ENCODE measurements around the gene CD109.
A peak's percentile ranks its signal among the peaks of the same experiment; 100 is the strongest.

Gene CD109

GRCh38 chr6:73742433-73742832, 46.4 kb downstream of the CD109 start:
- Histone ChIP-seq H3K4me2 (no peak overlapping the region), H3K79me2 (ENCODE audit: insufficient read depth, low read depth) (no peaks in the 10 kb centered on the region), H2AFZ (ENCODE audit: low read depth) (no peak overlapping the region), H3K4me1 (ENCODE audit: low read depth, poor library complexity, severe bottlenecking) (peaks cover 12% of the 10 kb centered on the region), H4K20me1 (ENCODE audit: insufficient read depth) (no peaks in the 10 kb centered on the region), H3K27me3 (ENCODE audit: insufficient read depth, low read depth) (no peaks in the 10 kb centered on the region), H3K4me3 (IDR thresholded peaks at IDR 0.05; ENCODE audit: insufficient read depth, low read depth, low read length) (no peak overlapping the region), H3K27ac (no peak overlapping the region), H3K9ac (no peak overlapping the region), H3K36me3 (ENCODE audit: insufficient read depth) (no peaks in the 10 kb centered on the region)
- no peak for TF ChIP-seq CTCF (conservative IDR thresholded peaks at IDR 0.05; ENCODE audit: low read depth, low read length)

- Histone ChIP-seq H3K9ac (no peak overlapping the region), H3K4me3 (IDR thresholded peaks at IDR 0.05; ENCODE audit: insufficient read depth, low read depth, low read length) (no peak overlapping the region), H3K79me2 (ENCODE audit: insufficient read depth, low read depth) (no peaks in the 10 kb centered on the region), H3K36me3 (ENCODE audit: insufficient read depth) (no peaks in the 10 kb centered on the region), H4K20me1 (ENCODE audit: insufficient read depth) (no peaks in the 10 kb centered on the region), H2AFZ (ENCODE audit: low read depth) (no peak overlapping the region), H3K4me1 (ENCODE audit: low read depth, poor library complexity, severe bottlenecking) (peaks cover 19% of the 10 kb centered on the region), H3K27me3 (ENCODE audit: insufficient read depth, low read depth) (no peaks in the 10 kb centered on the region), H3K27ac (no peak overlapping the region), H3K4me2 (no peak overlapping the region)
- no peak for TF ChIP-seq CTCF (conservative IDR thresholded peaks at IDR 0.05; ENCODE audit: low read depth, low read length)
Observed at GRCh38 chr6:73743081-73743480, 47.1 kb downstream of the CD109 start.

- H4K20me1 ChIP-seq (ENCODE audit: insufficient read depth) = no peaks in the 10 kb centered on the region
- peaks cover 21% of the 10 kb centered on the region for H3K4me1 ChIP-seq (ENCODE audit: low read depth, poor library complexity, severe bottlenecking)
- no peak overlapping the region for H3K27ac ChIP-seq
- TF ChIP-seq CTCF (conservative IDR thresholded peaks at IDR 0.05; ENCODE audit: low read depth, low read length) = no peak
- no peak overlapping the region for H3K4me2 ChIP-seq
- H3K36me3 ChIP-seq (ENCODE audit: insufficient read depth) = no peaks in the 10 kb centered on the region
- no peak overlapping the region for H3K4me3 ChIP-seq (IDR thresholded peaks at IDR 0.05; ENCODE audit: insufficient read depth, low read depth, low read length)
- H3K79me2 ChIP-seq (ENCODE audit: insufficient read depth, low read depth) = no peaks in the 10 kb centered on the region
- H3K9ac ChIP-seq = no peak overlapping the region
- no peaks in the 10 kb centered on the region for H3K27me3 ChIP-seq (ENCODE audit: insufficient read depth, low read depth)
- H2AFZ ChIP-seq (ENCODE audit: low read depth) = no peak overlapping the region
Observed at GRCh38 chr6:73743556-73743955, 47.6 kb downstream of the CD109 start.

DNA sequence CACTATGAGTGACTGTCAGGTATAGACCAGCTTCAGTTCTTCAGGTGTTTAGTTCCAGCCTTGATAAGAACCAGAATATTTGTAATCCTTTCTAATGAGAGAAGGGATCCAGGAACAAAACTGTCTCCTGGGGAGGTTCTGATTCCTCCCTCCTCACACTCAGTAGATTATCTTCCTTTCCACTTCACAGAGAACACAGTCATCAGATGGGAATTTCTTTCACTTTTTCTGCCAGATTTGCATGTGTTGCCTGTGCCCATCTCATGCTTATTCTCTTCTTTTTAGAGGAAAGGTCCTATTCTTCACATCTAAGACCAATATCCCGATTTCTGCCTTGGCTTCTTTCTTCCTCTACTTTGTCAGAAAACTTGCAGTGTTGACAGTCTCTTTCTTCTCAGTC, 50.8 kb downstream of the CD109 start:
- H3K79me2 ChIP-seq (ENCODE audit: insufficient read depth, low read depth) = no peaks in the 10 kb centered on the region
- no peak overlapping the region for H3K4me3 ChIP-seq (IDR thresholded peaks at IDR 0.05; ENCODE audit: insufficient read depth, low read depth, low read length)
- H3K4me1 ChIP-seq (ENCODE audit: low read depth, poor library complexity, severe bottlenecking) = peaks cover 21% of the 10 kb centered on the region
- H3K4me2 ChIP-seq = peak overlapping the region; percentile 76
- no peak overlapping the region for H3K27ac ChIP-seq
- no peaks in the 10 kb centered on the region for H4K20me1 ChIP-seq (ENCODE audit: insufficient read depth)
- H3K9ac ChIP-seq = no peak overlapping the region
- H3K36me3 ChIP-seq (ENCODE audit: insufficient read depth) = no peaks in the 10 kb centered on the region
- H3K27me3 ChIP-seq (ENCODE audit: insufficient read depth, low read depth) = no peaks in the 10 kb centered on the region
- TF ChIP-seq CTCF (conservative IDR thresholded peaks at IDR 0.05; ENCODE audit: low read depth, low read length) = no peak
- no peak overlapping the region for H2AFZ ChIP-seq (ENCODE audit: low read depth)
